Small intestine (tissue), 7 donors: ENCODE measurements around the gene ARPP21. TPM values are rescaled to one million over a fixed set of nuclear protein-coding genes. Genes with fewer than 3 reads are reported as not detected.

Source experiments
- DNase-seq, 2 donors: peaks; one replicate each; pipeline versions ENCODE4 v3.0.0 to v3.0.0-alpha.2; 2013
- FAIRE-seq: peaks from 2 replicates; lab custom pipeline; 2012; peaks lifted over from hg19 to GRCh38; lab: Jason Lieb, UNC
- H3K27ac ChIP-seq, 3 donors: one replicate each; pipeline ENCODE4 v1.5.1; 2013; ENCODE audit warnings: low read length in 2 of 3, mild to moderate bottlenecking in 2 of 3, control low read depth in 1 of 3, inconsistent platforms in 1 of 3, low read depth in 1 of 3, moderate library complexity in 1 of 3
- H3K27me3 ChIP-seq, 3 donors: one replicate each; pipeline ENCODE4 v1.6.1; 2013; ENCODE audit warnings: low read length in 3 of 3, inconsistent platforms in 1 of 3; ENCODE audit not compliant: control insufficient read depth in 3 of 3, insufficient read depth in 3 of 3
- H3K36me3 ChIP-seq, 3 donors: one replicate each; pipeline ENCODE4 v1.6.1; 2013; ENCODE audit warnings: low read length in 3 of 3, inconsistent platforms in 1 of 3, low read depth in 1 of 3, mild to moderate bottlenecking in 1 of 3, moderate library complexity in 1 of 3; ENCODE audit not compliant: control insufficient read depth in 3 of 3, insufficient read depth in 2 of 3
- H3K4me1 ChIP-seq, 3 donors: one replicate each; pipeline ENCODE4 v1.6.1; 2013; ENCODE audit warnings: low read length in 2 of 3, inconsistent platforms in 1 of 3, low read depth in 1 of 3, mild to moderate bottlenecking in 1 of 3, moderate library complexity in 1 of 3; ENCODE audit not compliant: control insufficient read depth in 3 of 3, insufficient read depth in 2 of 3
- H3K4me3 ChIP-seq, 3 donors: one replicate each; pipeline ENCODE4 v1.5.1; 2013; ENCODE audit warnings: low read length in 3 of 3, control low read depth in 1 of 3, inconsistent platforms in 1 of 3, low read depth in 1 of 3, mild to moderate bottlenecking in 1 of 3, moderate library complexity in 1 of 3
- H3K9me3 ChIP-seq, 2 donors: one replicate each; pipeline ENCODE4 v1.6.1; 2013; ENCODE audit warnings: low read depth in 1 of 2, low read length in 1 of 2; ENCODE audit not compliant: control insufficient read depth in 2 of 2, insufficient read depth in 1 of 2
- WGBS, 3 donors: extraction: QIAGEN DNeasy Blood & Tissue Kit; methylation state at CpG; one replicate each; pipeline ENCODE4 v1.1.7; 2013; 5-methylcytosine and 5-hydroxymethylcytosine counted together
- polyA plus RNA-seq, 4 donors: library from polyadenylated mRNA; stranded (reverse) in 3 of 4; unstranded in 1 of 4; fragments of 200-250 nt in 3 of 4; fragments of 120-200 nt in 1 of 4; gene quantifications; one replicate each; pipeline versions ENCODE4 v1.2.1 to v1.2.3, GENCODE V29; 2013
- donor health status: healthy with polysubstance abuse.
- donor health status: control.
- donor health status: control.
- donor health status: Bipolar disorder and iron deficiency.
- donor health status: healthy.

ARPP21 gene
- polyA plus RNA-seq, 4 donors: 0.74 to 1.4 TPM; not detected in 2

- FAIRE-seq (no peak), DNase-seq (no peak)
- H3K9me3 ChIP-seq: no peaks in the 10 kb centered on the region
- H3K4me3 ChIP-seq: no peak overlapping the region
- no peaks in the 10 kb centered on the region for H3K4me1 ChIP-seq
- H3K27me3 ChIP-seq: peaks cover 0 to 4% (median 0%) of the 10 kb centered on the region in 3 donors
- H3K36me3 ChIP-seq: no peaks in the 10 kb centered on the region
- 20 to 57% (median 38%) methylated on average over 1 of the region's 1 CpG for WGBS, 3 donors
- no peak overlapping the region for H3K27ac ChIP-seq
Observed at GRCh38 chr3:35675206-35675605, 35.9 kb downstream of the ARPP21 start.

GRCh38 chr3:35675621-35676020 lies 36.3 kb downstream of the ARPP21 start:
- Histone ChIP-seq H3K36me3 (no peaks in the 10 kb centered on the region), H3K9me3 (no peaks in the 10 kb centered on the region), H3K4me1 (no peaks in the 10 kb centered on the region), H3K27me3 (peaks cover 0 to 4% (median 0%) of the 10 kb centered on the region in 3 donors), H3K4me3 (no peak overlapping the region), H3K27ac (no peak overlapping the region)
- DNase-seq (no peak), FAIRE-seq (no peak)
- 89 to 91% (median 89%) methylated on average over 1 of the region's 1 CpG for WGBS, 3 donors

- WGBS, 3 donors: 78 to 85% (median 79%) methylated on average over 5 of the region's 5 CpGs
- no peak overlapping the region for H3K4me3 ChIP-seq
- no peak overlapping the region for H3K27ac ChIP-seq
- no peaks in the 10 kb centered on the region for H3K9me3 ChIP-seq
- FAIRE-seq: no peak
- DNase-seq: no peak
- H3K4me1 ChIP-seq: no peaks in the 10 kb centered on the region
- peaks cover 0 to 4% (median 0%) of the 10 kb centered on the region in 3 donors for H3K27me3 ChIP-seq
- no peaks in the 10 kb centered on the region for H3K36me3 ChIP-seq
Observed at GRCh38 chr3:35677797-35678196, 38.5 kb downstream of the ARPP21 start.

- 48 to 71% (median 59%) methylated on average over 7 of the region's 7 CpGs for whole genome bisulfite sequencing, 3 donors
- Histone ChIP-seq H3K9me3 (no peaks in the 10 kb centered on the region), H3K4me1 (no peaks in the 10 kb centered on the region), H3K36me3 (no peaks in the 10 kb centered on the region), H3K27me3 (peaks cover 0 to 4% (median 0%) of the 10 kb centered on the region in 3 donors), H3K4me3 (no peak overlapping the region), H3K27ac (no peak overlapping the region)
- no peak for DNase-seq
- FAIRE-seq: no peak
Observed at GRCh38 chr3:35678643-35679161, 39.4 kb downstream of the ARPP21 start.

- no peak overlapping the region for H3K4me3 ChIP-seq
- FAIRE-seq (no peak), DNase-seq (no peak)
- WGBS, 3 donors: 85 to 91% (median 86%) methylated on average over 14 of the region's 14 CpGs
- H3K27me3 ChIP-seq: peaks cover 0 to 4% (median 0%) of the 10 kb centered on the region in 3 donors
- H3K4me1 ChIP-seq: no peaks in the 10 kb centered on the region
- no peaks in the 10 kb centered on the region for H3K9me3 ChIP-seq
- H3K36me3 ChIP-seq: no peaks in the 10 kb centered on the region
- no peak overlapping the region for H3K27ac ChIP-seq
Observed at GRCh38 chr3:35679409-35680080, 40.2 kb downstream of the ARPP21 start.

GRCh38 chr3:35680866-35681650 lies 41.7 kb downstream of the ARPP21 start:
- no peak overlapping the region for H3K4me3 ChIP-seq
- no peaks in the 10 kb centered on the region for H3K9me3 ChIP-seq
- no peak overlapping the region for H3K27ac ChIP-seq
- no peak for DNase-seq
- no peaks in the 10 kb centered on the region for H3K36me3 ChIP-seq
- 55 to 61% (median 60%) methylated on average over 5 of the region's 5 CpGs for WGBS, 3 donors
- no peaks in the 10 kb centered on the region for H3K4me1 ChIP-seq
- no peak for FAIRE-seq
- H3K27me3 ChIP-seq: peaks cover 0 to 4% (median 0%) of the 10 kb centered on the region in 3 donors

GRCh38 chr3:35685153-35685552 lies 45.8 kb downstream of the ARPP21 start:
- Histone ChIP-seq H3K4me1 (no peaks in the 10 kb centered on the region), H3K9me3 (no peaks in the 10 kb centered on the region), H3K27ac (no peak overlapping the region), H3K36me3 (no peaks in the 10 kb centered on the region), H3K27me3 (no peaks in the 10 kb centered on the region), H3K4me3 (no peak overlapping the region)
- WGBS, 3 donors: 85 to 98% (median 87%) methylated on average over 3 of the region's 3 CpGs
- FAIRE-seq: no peak
- no peak for DNase-seq

GRCh38 chr3:35688826-35689225 lies 49.5 kb downstream of the ARPP21 start:
- Histone ChIP-seq H3K4me3 (no peak overlapping the region), H3K4me1 (no peaks in the 10 kb centered on the region), H3K9me3 (no peaks in the 10 kb centered on the region), H3K27me3 (no peaks in the 10 kb centered on the region), H3K27ac (no peak overlapping the region), H3K36me3 (no peaks in the 10 kb centered on the region)
- DNase-seq (no peak), FAIRE-seq (no peak)
- 68 to 76% (median 68%) methylated on average over 3 of the region's 3 CpGs for WGBS, 3 donors
